Suprapubic skin (tissue), 4 donors: Measurements from ENCODE around the gene C1orf21. TPM values are rescaled to one million over a fixed set of nuclear protein-coding genes. Genes with fewer than 3 reads are reported as not detected.

Experiments used
- DNase-seq, 2 donors: peaks; one replicate each; pipeline ENCODE4 v3.0.0-alpha.2; 2019; ENCODE audit warnings: low spot score in 2 of 2
- H3K27ac ChIP-seq: fragments of 200-600 bp; sonication (generic); one replicate; pipeline ENCODE4 v1.5.1; 2019
- H3K27me3 ChIP-seq: fragments of 200-600 bp; sonication (generic); one replicate; pipeline ENCODE4 v1.5.1; 2019
- H3K36me3 ChIP-seq: fragments of 200-600 bp; sonication (generic); one replicate; pipeline ENCODE4 v1.5.1; 2019
- H3K4me1 ChIP-seq: fragments of 200-600 bp; sonication (generic); one replicate; pipeline ENCODE4 v1.5.1; 2019
- H3K4me3 ChIP-seq: fragments of 200-600 bp; sonication (generic); one replicate; pipeline ENCODE4 v1.5.1; 2019; ENCODE audit warnings: mild to moderate bottlenecking
- H3K9me3 ChIP-seq: fragments of 200-600 bp; sonication (generic); one replicate; pipeline ENCODE4 v1.5.1; 2019
- EP300 ChIP-seq: sonication (generic); formaldehyde crosslinking; IDR thresholded peaks from one replicate; pipeline ENCODE4 v1.6.1; 2017; ENCODE audit warnings: antibody characterized with exemption
- POLR2A ChIP-seq, 2 donors: fragments of 450-650 bp; IDR thresholded peaks; one replicate each; pipeline ENCODE4 v1.6.1; 2017; ENCODE audit warnings: antibody characterized with exemption in 2 of 2, mild to moderate bottlenecking in 2 of 2, moderate library complexity in 2 of 2
- POLR2AphosphoS5 ChIP-seq, 3 donors: sonication (generic); formaldehyde crosslinking; IDR thresholded peaks; one replicate each; pipeline ENCODE4 v1.6.1; 2017; ENCODE audit warnings: antibody characterized with exemption in 3 of 3
- WGBS: methylation state at CpG from one replicate; pipeline ENCODE4 v1.1.5; 2018; 5-methylcytosine and 5-hydroxymethylcytosine counted together
- total RNA-seq, 4 donors: library from RNA; depleted of rRNA; stranded (reverse); fragments of >200 nt; gene quantifications; one replicate each; pipeline ENCODE4 v1.1.0, GENCODE V29; 2016
- TF ChIP-seq, protein P1 (sequence below), 2 donors: fragments of 200-600 bp in 1 of 2; fragments of 450-650 bp in 1 of 2; sonication (generic) in 1 of 2; IDR thresholded peaks; one replicate each; pipeline ENCODE4 v1.5.1; 2016 to 2019; ENCODE audit warnings: antibody characterized with exemption in 2 of 2, mild to moderate bottlenecking in 1 of 2, moderate library complexity in 1 of 2

C1orf21 gene
- total RNA-seq, 4 donors from 2014 or later: 73.0 to 95.7 (median 79.2) TPM

DNA sequence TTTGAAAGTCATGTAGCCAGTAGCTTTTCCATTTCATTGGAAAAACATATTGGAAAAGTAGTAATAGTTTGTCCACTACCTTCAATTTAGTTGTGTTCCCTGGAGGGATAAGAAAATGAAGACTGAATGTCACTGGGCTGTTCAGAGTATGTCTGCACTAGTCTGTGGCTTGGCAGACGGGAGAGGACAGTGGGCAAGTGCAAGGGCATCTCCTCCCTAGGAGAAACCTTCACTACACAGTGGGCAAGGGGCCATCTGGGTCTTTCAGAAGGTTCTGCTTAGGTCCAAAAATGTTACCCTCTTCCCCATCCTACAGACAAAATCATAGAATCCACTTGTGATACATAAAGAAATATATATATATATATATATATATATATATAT lies 118.1 kb downstream of the C1orf21 start:
- H3K4me3 ChIP-seq: no peak overlapping the region
- no peak for DNase-seq
- no peaks in the 10 kb centered on the region for H3K36me3 ChIP-seq
- WGBS: 100% methylated on average over 1 of the region's 1 CpG
- H3K4me1 ChIP-seq: peaks cover 36% of the 10 kb centered on the region
- no peak overlapping the region for H3K27ac ChIP-seq
- TF ChIP-seq POLR2A (IDR thresholded peaks at IDR 0.05) (no peak), EP300 (no peak), POLR2AphosphoS5 (IDR thresholded peaks at IDR 0.05) (no peak)
- TF ChIP-seq, protein P1, sequence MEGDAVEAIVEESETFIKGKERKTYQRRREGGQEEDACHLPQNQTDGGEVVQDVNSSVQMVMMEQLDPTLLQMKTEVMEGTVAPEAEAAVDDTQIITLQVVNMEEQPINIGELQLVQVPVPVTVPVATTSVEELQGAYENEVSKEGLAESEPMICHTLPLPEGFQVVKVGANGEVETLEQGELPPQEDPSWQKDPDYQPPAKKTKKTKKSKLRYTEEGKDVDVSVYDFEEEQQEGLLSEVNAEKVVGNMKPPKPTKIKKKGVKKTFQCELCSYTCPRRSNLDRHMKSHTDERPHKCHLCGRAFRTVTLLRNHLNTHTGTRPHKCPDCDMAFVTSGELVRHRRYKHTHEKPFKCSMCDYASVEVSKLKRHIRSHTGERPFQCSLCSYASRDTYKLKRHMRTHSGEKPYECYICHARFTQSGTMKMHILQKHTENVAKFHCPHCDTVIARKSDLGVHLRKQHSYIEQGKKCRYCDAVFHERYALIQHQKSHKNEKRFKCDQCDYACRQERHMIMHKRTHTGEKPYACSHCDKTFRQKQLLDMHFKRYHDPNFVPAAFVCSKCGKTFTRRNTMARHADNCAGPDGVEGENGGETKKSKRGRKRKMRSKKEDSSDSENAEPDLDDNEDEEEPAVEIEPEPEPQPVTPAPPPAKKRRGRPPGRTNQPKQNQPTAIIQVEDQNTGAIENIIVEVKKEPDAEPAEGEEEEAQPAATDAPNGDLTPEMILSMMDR (IDR thresholded peaks at IDR 0.05): no peak
- H3K9me3 ChIP-seq: no peaks in the 10 kb centered on the region
- H3K27me3 ChIP-seq: no peaks in the 10 kb centered on the region

DNA sequence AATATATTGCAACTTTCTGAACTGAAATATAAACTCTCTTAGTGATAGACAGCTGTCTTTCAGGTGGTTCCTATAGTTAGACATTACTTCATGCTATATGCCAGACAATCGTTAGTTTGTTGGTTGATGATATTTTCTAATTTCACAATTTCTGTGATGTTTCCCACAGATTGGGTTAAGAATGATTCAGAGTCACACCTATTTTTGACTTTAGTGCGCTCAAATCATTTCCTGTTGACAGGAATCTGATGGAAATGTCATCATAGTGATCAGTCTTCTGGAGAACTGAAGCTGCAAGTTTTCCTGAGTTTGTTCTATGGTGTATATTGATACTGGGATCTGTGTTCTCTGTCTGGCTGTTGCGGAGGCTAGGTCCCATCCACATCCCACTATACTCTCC lies 119.7 kb downstream of the C1orf21 start:
- WGBS: 87% methylated on average over 3 of the region's 3 CpGs
- Histone ChIP-seq H3K9me3 (no peaks in the 10 kb centered on the region), H3K4me1 (peaks cover 36% of the 10 kb centered on the region), H3K27ac (no peak overlapping the region), H3K36me3 (no peaks in the 10 kb centered on the region), H3K27me3 (no peaks in the 10 kb centered on the region), H3K4me3 (no peak overlapping the region)
- TF ChIP-seq POLR2AphosphoS5 (IDR thresholded peaks at IDR 0.05) (no peak), EP300 (no peak), POLR2A (IDR thresholded peaks at IDR 0.05) (no peak)
- TF ChIP-seq, protein P1 (IDR thresholded peaks at IDR 0.05): no peak
- no peak for DNase-seq

DNA sequence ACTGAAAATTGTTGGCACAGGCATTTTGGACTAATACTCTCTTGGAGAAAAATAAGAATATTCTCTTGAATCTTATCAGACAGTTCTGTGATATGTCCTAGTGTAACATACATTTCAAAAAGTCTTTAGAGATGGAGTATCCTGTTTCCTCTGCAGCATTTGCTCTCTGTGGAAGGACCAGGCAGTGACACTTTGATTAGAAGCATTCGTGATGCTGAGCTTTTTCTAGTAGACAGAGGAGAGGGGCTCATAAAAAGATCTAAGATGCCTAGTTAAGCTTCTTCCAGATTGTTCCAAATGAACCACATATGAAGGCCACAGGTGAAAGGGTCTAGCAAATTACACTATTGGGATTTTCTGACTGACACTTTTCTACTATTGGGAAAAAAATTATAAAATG lies 120.3 kb downstream of the C1orf21 start:
- Histone ChIP-seq H3K36me3 (no peaks in the 10 kb centered on the region), H3K4me3 (no peak overlapping the region), H3K9me3 (no peaks in the 10 kb centered on the region), H3K27me3 (no peaks in the 10 kb centered on the region), H3K27ac (no peak overlapping the region), H3K4me1 (peaks cover 36% of the 10 kb centered on the region)
- WGBS: 45% methylated on average over 1 of the region's 1 CpG
- DNase-seq: no peak
- TF ChIP-seq POLR2A (IDR thresholded peaks at IDR 0.05): no peak
- no peak for TF ChIP-seq POLR2AphosphoS5 (IDR thresholded peaks at IDR 0.05)
- no peak for TF ChIP-seq EP300
- TF ChIP-seq, protein P1 (IDR thresholded peaks at IDR 0.05): no peak

DNA sequence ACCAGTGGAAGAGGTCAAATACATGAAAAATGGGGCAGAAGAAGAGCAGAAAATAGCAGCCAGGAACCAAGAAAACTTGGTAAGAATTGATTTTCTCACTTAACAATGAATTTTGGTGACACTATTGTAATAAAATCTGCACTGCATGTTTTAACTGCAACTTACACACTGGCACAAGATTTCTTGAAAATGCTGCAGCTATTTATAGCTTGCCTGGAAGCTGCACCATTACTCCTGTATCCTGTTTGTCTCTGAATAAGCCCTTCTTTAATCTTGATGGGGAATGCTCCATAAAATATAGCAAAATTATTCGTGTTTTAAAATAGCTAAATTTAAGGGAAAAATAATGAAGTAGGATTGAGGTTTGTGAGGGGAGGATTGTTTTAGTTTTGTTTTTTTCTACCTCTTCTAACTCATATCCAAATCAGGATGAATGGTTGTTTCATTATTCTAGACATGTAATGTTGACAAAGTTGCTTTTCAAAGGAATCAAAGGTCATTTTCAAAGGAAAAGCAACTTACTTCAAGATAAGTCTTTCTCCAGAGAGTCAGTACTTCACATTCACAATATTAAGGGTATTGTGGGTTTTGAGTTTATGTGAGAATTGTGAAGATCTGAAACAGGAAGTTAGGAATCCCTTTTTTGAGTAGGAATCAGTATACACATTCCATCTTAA lies 120.9 kb downstream of the C1orf21 start:
- DNase-seq: no peak
- no peak for TF ChIP-seq POLR2AphosphoS5 (IDR thresholded peaks at IDR 0.05)
- no peak for TF ChIP-seq POLR2A (IDR thresholded peaks at IDR 0.05)
- no peak for TF ChIP-seq EP300
- TF ChIP-seq, protein P1 (IDR thresholded peaks at IDR 0.05): no peak
- no peaks in the 10 kb centered on the region for H3K36me3 ChIP-seq
- no peak overlapping the region for H3K27ac ChIP-seq
- no peaks in the 10 kb centered on the region for H3K9me3 ChIP-seq
- H3K4me1 ChIP-seq: peaks cover 39% of the 10 kb centered on the region
- 13% methylated on average over 1 of the region's 1 CpG for WGBS
- no peak overlapping the region for H3K4me3 ChIP-seq
- no peaks in the 10 kb centered on the region for H3K27me3 ChIP-seq

DNA sequence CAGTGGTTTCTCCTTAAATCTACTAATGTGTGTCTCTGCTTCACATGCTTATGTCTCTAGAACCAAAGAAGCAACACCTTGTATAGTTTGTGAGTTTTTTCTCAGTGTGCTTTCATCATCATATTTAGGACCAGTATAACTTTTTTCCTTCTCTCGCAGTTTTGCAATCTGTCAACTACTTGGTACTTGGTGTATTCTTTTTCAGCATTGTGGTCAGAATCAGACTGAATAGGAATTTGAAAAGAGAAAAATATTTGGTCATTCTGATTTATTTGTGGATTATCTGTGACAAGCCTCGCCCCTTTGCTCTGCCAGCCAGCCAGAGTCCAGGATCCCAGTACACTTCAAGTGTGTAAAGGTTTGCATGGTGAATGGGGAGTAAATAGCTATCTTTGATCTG lies 122.3 kb downstream of the C1orf21 start:
- TF ChIP-seq POLR2A (IDR thresholded peaks at IDR 0.05) (no peak), EP300 (no peak), POLR2AphosphoS5 (IDR thresholded peaks at IDR 0.05) (no peak)
- TF ChIP-seq, protein P1 (IDR thresholded peaks at IDR 0.05): no peak
- Histone ChIP-seq H3K9me3 (no peaks in the 10 kb centered on the region), H3K27ac (no peak overlapping the region), H3K4me3 (no peak overlapping the region), H3K36me3 (no peaks in the 10 kb centered on the region), H3K27me3 (no peaks in the 10 kb centered on the region), H3K4me1 (peaks cover 44% of the 10 kb centered on the region)
- 94% methylated on average over 2 of the region's 2 CpGs for WGBS
- no peak for DNase-seq
